Transverse colon (tissue), 4 donors: Measurements from ENCODE around the gene KMT2E.

ENCODE experiments used
- CTCF ChIP-seq, 5 experiments: fragments of 200-600 bp in 3 of 5; fragments of 450-650 bp in 2 of 5; sonication (generic) in 3 of 5; IDR thresholded peaks; 1 replicate in 2 of 5; 2 replicates in 3 of 5; pipeline ENCODE4 v1.5.1; 2016 to 2017; ENCODE audit warnings: antibody characterized with exemption in 5 of 5, inconsistent platforms in 3 of 5, mild to moderate bottlenecking in 2 of 5, moderate library complexity in 1 of 5
- POLR2A ChIP-seq: fragments of 450-650 bp; IDR thresholded peaks from one replicate; pipeline ENCODE4 v1.6.1; 2016; ENCODE audit warnings: antibody characterized with exemption, mild to moderate bottlenecking, moderate library complexity
- POLR2AphosphoS5 ChIP-seq, 3 donors: sonication (generic); formaldehyde crosslinking; IDR thresholded peaks; one replicate each; pipeline ENCODE4 v1.6.1; 2016; ENCODE audit warnings: antibody characterized with exemption in 3 of 3

DNA sequence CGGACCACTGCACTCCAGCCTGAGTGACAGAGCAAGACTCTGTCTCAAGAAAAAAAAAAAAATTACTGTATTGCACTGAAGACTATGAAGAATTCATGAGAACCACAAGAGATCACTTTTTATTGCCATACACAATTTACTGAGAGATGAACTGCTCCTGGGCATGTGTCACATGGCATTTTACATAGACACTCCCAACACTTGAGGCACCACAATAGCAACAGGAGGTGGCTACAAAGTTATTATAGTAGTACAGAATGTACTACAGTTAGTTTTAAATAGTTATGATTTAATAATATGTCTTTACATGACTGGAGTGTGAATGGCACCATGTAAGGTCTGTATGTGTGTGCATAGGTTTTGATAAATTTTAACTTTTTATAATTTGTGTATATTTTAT, 70.6 kb downstream of the KMT2E start:
- no peak for TF ChIP-seq CTCF (IDR thresholded peaks at IDR 0.05)
- peak in 1 of 3 donors; percentile 43 for TF ChIP-seq POLR2AphosphoS5 (IDR thresholded peaks at IDR 0.05)
- no peak for TF ChIP-seq POLR2A
